Nephron (organoid): ENCODE data around the gene DPYD.
A peak's percentile ranks its signal among the peaks of the same experiment; 100 is the strongest.

ENCODE experiments used
- H3K27ac Mint-ChIP-seq, 3 experiments: 2 replicates each; pipeline ENCODE4 v1.8.0; 2020; ENCODE audit warnings: mixed read lengths in 3 of 3, mild to moderate bottlenecking in 2 of 3, moderate library complexity in 1 of 3
- H3K27me3 Mint-ChIP-seq: 2 replicates; pipeline ENCODE4 v1.8.0; 2021; ENCODE audit warnings: low read depth, mild to moderate bottlenecking, moderate library complexity, mixed read lengths
- H3K36me3 Mint-ChIP-seq: 2 replicates; pipeline ENCODE4 v1.8.0; 2020; ENCODE audit warnings: low read depth, mixed read lengths
- H3K4me1 Mint-ChIP-seq: 2 replicates; pipeline ENCODE4 v1.8.0; 2020; ENCODE audit warnings: mixed read lengths
- H3K4me3 Mint-ChIP-seq, 3 experiments: 2 replicates each; pipeline ENCODE4 v1.8.0; 2020; ENCODE audit warnings: mild to moderate bottlenecking in 3 of 3, mixed read lengths in 3 of 3, moderate library complexity in 2 of 3
- H3K9me3 Mint-ChIP-seq: 2 replicates; pipeline ENCODE4 v1.8.0; 2020; ENCODE audit warnings: mixed read lengths
- CTCF ChIP-seq, 3 experiments: fragments of 200-600 bp; sonication (generic); IDR thresholded peaks; one replicate each; pipeline ENCODE4 v1.5.0; 2021; ENCODE audit warnings: antibody characterized with exemption in 3 of 3; ENCODE audit not compliant: unreplicated experiment in 3 of 3

Gene DPYD

GRCh38 chr1:97365026-97365425 is 555.8 kb downstream of the DPYD start:
- TF ChIP-seq CTCF (IDR thresholded peaks at IDR 0.05; ENCODE audit: unreplicated experiment in 3 of 3) = no peak
- Mint-ChIP-seq H3K4me1 (no peaks in the 10 kb centered on the region), H3K27me3 (no peaks in the 10 kb centered on the region), H3K27ac (no peak overlapping the region), H3K36me3 (no peaks in the 10 kb centered on the region), H3K4me3 (no peak overlapping the region), H3K9me3 (peaks cover 2% of the 10 kb centered on the region)

DNA sequence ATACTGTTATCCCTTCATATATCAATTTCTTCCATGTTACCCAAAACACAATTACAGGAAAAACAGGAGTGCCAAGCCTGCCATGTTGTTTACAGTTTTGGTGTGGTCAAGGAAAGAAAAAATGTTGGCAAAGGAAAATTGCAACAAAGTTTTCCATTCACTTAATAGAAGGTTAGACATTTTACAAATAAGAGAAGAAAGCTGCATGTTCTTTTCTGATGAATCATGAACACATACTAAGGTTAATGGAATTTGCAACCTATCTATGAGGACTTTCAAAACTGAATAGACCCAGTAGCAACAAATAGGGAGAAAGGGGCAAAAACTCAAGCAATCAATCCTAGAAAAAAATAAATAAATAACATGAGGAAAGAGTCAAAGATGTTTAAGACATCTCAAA is 556.7 kb downstream of the DPYD start:
- Mint-ChIP-seq H3K4me1 (no peaks in the 10 kb centered on the region), H3K4me3 (no peak overlapping the region), H3K36me3 (no peaks in the 10 kb centered on the region), H3K9me3 (peaks cover 2% of the 10 kb centered on the region), H3K27ac (no peak overlapping the region), H3K27me3 (no peaks in the 10 kb centered on the region)
- TF ChIP-seq CTCF (IDR thresholded peaks at IDR 0.05; ENCODE audit: unreplicated experiment in 3 of 3) = no peak

GRCh38 chr1:97356309-97356708 is 564.5 kb downstream of the DPYD start:
- no peak for TF ChIP-seq CTCF (IDR thresholded peaks at IDR 0.05; ENCODE audit: unreplicated experiment in 3 of 3)
- H3K9me3 Mint-ChIP-seq = peaks cover 8% of the 10 kb centered on the region
- H3K27ac Mint-ChIP-seq = no peak overlapping the region
- no peaks in the 10 kb centered on the region for H3K27me3 Mint-ChIP-seq
- no peak overlapping the region for H3K4me3 Mint-ChIP-seq
- no peaks in the 10 kb centered on the region for H3K36me3 Mint-ChIP-seq
- H3K4me1 Mint-ChIP-seq = peaks cover 14% of the 10 kb centered on the region

GRCh38 chr1:97352936-97353382 is 567.9 kb downstream of the DPYD start:
- Mint-ChIP-seq H3K27ac (peak overlapping the region in 2 of 3 experiments; percentile 38 to 49), H3K9me3 (no peaks in the 10 kb centered on the region), H3K4me1 (peaks cover 23% of the 10 kb centered on the region), H3K36me3 (no peaks in the 10 kb centered on the region), H3K27me3 (no peaks in the 10 kb centered on the region), H3K4me3 (no peak overlapping the region)
- TF ChIP-seq CTCF (IDR thresholded peaks at IDR 0.05; ENCODE audit: unreplicated experiment in 3 of 3) = no peak

GRCh38 chr1:97351846-97352245 is 569.0 kb downstream of the DPYD start:
- Mint-ChIP-seq H3K4me3 (no peak overlapping the region), H3K27ac (peak overlapping the region in 1 of 3 experiments; percentile 49), H3K27me3 (no peaks in the 10 kb centered on the region), H3K9me3 (no peaks in the 10 kb centered on the region), H3K4me1 (peaks cover 23% of the 10 kb centered on the region), H3K36me3 (no peaks in the 10 kb centered on the region)
- TF ChIP-seq CTCF (IDR thresholded peaks at IDR 0.05; ENCODE audit: unreplicated experiment in 3 of 3) = no peak

GRCh38 chr1:97350662-97351061 is 570.2 kb downstream of the DPYD start:
- H3K4me1 Mint-ChIP-seq = peaks cover 23% of the 10 kb centered on the region
- H3K9me3 Mint-ChIP-seq = no peaks in the 10 kb centered on the region
- H3K27me3 Mint-ChIP-seq = no peaks in the 10 kb centered on the region
- no peaks in the 10 kb centered on the region for H3K36me3 Mint-ChIP-seq
- peak overlapping the region in 2 of 3 experiments; percentile 1 to 53 for H3K27ac Mint-ChIP-seq
- no peak overlapping the region for H3K4me3 Mint-ChIP-seq
- no peak for TF ChIP-seq CTCF (IDR thresholded peaks at IDR 0.05; ENCODE audit: unreplicated experiment in 3 of 3)
